Cardiac muscle cell (in vitro differentiated cells and primary cell): ENCODE measurements around the gene P4HB. TPM values are rescaled to one million over a fixed set of nuclear protein-coding genes. Genes with fewer than 3 reads are reported as not detected.

Source experiments
- DNase-seq, 2 donors: peaks; one replicate each; pipeline versions ENCODE4 v3.0.0 to v3.0.0-alpha.2; 2010 to 2017; ENCODE audit warnings: low read depth in 1 of 2, low spot score in 1 of 2
- H3K27ac ChIP-seq: fragments of 200-600 bp; sonication (generic); 2 replicates; pipeline ENCODE4 v1.5.1; 2016
- H3K27me3 ChIP-seq: fragments of 200-600 bp; sonication (generic); 2 replicates; pipeline ENCODE4 v1.6.0; 2016; ENCODE audit warnings: control low read depth
- H3K36me3 ChIP-seq: fragments of 200-600 bp; sonication (generic); 2 replicates; pipeline ENCODE4 v1.5.1; 2016; ENCODE audit warnings: control low read depth
- H3K4me1 ChIP-seq: fragments of 200-600 bp; sonication (generic); 2 replicates; pipeline ENCODE4 v1.8.1; 2017; ENCODE audit warnings: low read depth, mild to moderate bottlenecking, mixed run types
- H3K4me3 ChIP-seq: fragments of 200-600 bp; sonication (generic); 2 replicates; pipeline ENCODE4 v1.5.1; 2016; ENCODE audit warnings: mild to moderate bottlenecking
- H3K9me3 ChIP-seq: fragments of 200-600 bp; sonication (generic); 2 replicates; pipeline ENCODE4 v1.5.1; 2017; ENCODE audit warnings: low read depth, mild to moderate bottlenecking, control low read depth
- CTCF ChIP-seq: IDR thresholded peaks from 2 replicates; pipeline ENCODE4 v1.5.1; 2012; ENCODE audit warnings: low read depth, mild to moderate bottlenecking, low read length
- polyA plus RNA-seq: library from polyadenylated mRNA; unstranded; fragments of >200 nt; fragmentation: Nextera tagmentation; extraction: Ambion mirVana; gene quantifications from 2 replicates; pipeline ENCODE4 v1.2.1, GENCODE V29; 2016
- total RNA-seq: library from RNA; depleted of rRNA; stranded (reverse); fragments of >200 nt; gene quantifications from 2 replicates; pipeline ENCODE4 v1.2.3, GENCODE V29; 2016

Gene P4HB
- total and polyA plus RNA-seq, 2 experiments from 2014 or later: 597 to 972 TPM

- DNase-seq: no peak
- peaks cover 38% of the 10 kb centered on the region for H3K4me1 ChIP-seq
- TF ChIP-seq CTCF: no peak
Observed at GRCh38 chr17:81863833-81864768, 3.8 kb upstream of the P4HB start.

GRCh38 chr17:81863123-81863675 lies 2.9 kb upstream of the P4HB start:
- Histone ChIP-seq H3K27me3 (no peaks in the 10 kb centered on the region), H3K4me1 (peaks cover 37% of the 10 kb centered on the region), H3K9me3 (no peaks in the 10 kb centered on the region), H3K27ac (peak overlapping the region; percentile 93), H3K36me3 (peaks cover 3% of the 10 kb centered on the region), H3K4me3 (no peak overlapping the region)
- peak in 1 of 2 donors; percentile 51 for DNase-seq
- no peak for TF ChIP-seq CTCF

More at GRCh38 chr17:81863833-81864768, 3.8 kb upstream of the P4HB start:
- Histone ChIP-seq H3K9me3 (no peaks in the 10 kb centered on the region), H3K4me3 (no peak overlapping the region), H3K27me3 (no peaks in the 10 kb centered on the region), H3K36me3 (no peaks in the 10 kb centered on the region), H3K27ac (peak overlapping the region; percentile 19)

GRCh38 chr17:81860756-81861568 lies 627 bp upstream of the P4HB start:
- H3K4me1 ChIP-seq: peaks cover 16% of the 10 kb centered on the region
- DNase-seq: peak; percentile 100
- peak overlapping the region; percentile 93 for H3K27ac ChIP-seq
- H3K27me3 ChIP-seq: no peaks in the 10 kb centered on the region
- peak overlapping the region; percentile 57 for H3K4me3 ChIP-seq
- H3K9me3 ChIP-seq: no peaks in the 10 kb centered on the region
- peaks cover 10% of the 10 kb centered on the region for H3K36me3 ChIP-seq
- no peak for TF ChIP-seq CTCF

GRCh38 chr17:81858967-81859905 lies 1.1 kb downstream of the P4HB start:
- H3K27ac ChIP-seq: peak overlapping the region; percentile 95
- no peak for TF ChIP-seq CTCF
- peak in 1 of 2 donors; percentile 31 for DNase-seq
- peaks cover 14% of the 10 kb centered on the region for H3K36me3 ChIP-seq
- H3K4me1 ChIP-seq: peaks cover 16% of the 10 kb centered on the region
- H3K27me3 ChIP-seq: no peaks in the 10 kb centered on the region
- H3K9me3 ChIP-seq: no peaks in the 10 kb centered on the region
- peak overlapping the region; percentile 87 for H3K4me3 ChIP-seq
